ENCODE data around the gene PRKCQ. TPM values are rescaled to one million over a fixed set of nuclear protein-coding genes. Genes with fewer than 3 reads are reported as not detected.

The PRKCQ gene
- total RNA-seq, 1 experiment from 2014 or later: 4.0 TPM

DNA sequence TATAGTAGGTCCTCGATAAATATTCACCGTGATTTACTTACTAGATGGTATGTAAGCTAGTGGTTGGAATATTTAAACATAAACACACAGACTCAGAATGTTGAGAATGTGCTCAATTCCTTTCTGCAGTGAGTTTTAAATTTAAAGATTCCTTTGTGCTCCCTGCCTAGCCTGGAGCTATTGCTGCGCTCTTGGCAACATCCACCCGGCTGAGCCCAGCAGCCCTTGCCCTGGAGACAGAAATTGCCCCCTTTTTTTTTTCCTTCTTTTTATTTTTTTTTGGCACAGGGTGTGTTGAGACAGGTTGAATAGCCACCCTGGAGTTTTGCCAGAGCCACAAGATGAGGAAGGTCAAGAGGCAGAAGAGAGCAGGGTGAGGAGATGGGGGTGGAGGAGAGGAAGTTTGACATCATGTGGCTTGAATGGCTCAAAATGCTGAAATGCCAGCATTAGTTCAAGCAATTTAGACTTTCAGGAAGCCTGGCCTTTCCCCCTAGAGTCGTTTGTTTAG is 180.8 kb downstream of the PRKCQ start:
- no peak overlapping the region for H3K4me3 ChIP-seq
- H3K9me2 ChIP-seq (ENCODE audit: insufficient read depth): no peaks in the 10 kb centered on the region
- no peaks in the 10 kb centered on the region for H3K9me3 ChIP-seq (ENCODE audit: insufficient read depth, low read depth)
- ChIA-PET POLR2A (ENCODE audit: unreplicated experiment) (interaction anchor here (0.7 to 1.0 kb wide), 3 partner anchors 102 to 197 kb away, joined by 5 to 13 read pairs (median 6); partner anchors contain the start of gene PFKFB3), CTCF (interaction anchor here (0.7 to 1.1 kb wide), 3 partner anchors 197 to 315 kb away, joined by 3 to 6 read pairs (median 3); partner anchors contain the start of gene PFKFB3)
- H3K36me3 ChIP-seq (ENCODE audit: low read depth): no peaks in the 10 kb centered on the region
- DNase-seq: peak; percentile 77 to 86
- TF ChIP-seq, protein P1, sequence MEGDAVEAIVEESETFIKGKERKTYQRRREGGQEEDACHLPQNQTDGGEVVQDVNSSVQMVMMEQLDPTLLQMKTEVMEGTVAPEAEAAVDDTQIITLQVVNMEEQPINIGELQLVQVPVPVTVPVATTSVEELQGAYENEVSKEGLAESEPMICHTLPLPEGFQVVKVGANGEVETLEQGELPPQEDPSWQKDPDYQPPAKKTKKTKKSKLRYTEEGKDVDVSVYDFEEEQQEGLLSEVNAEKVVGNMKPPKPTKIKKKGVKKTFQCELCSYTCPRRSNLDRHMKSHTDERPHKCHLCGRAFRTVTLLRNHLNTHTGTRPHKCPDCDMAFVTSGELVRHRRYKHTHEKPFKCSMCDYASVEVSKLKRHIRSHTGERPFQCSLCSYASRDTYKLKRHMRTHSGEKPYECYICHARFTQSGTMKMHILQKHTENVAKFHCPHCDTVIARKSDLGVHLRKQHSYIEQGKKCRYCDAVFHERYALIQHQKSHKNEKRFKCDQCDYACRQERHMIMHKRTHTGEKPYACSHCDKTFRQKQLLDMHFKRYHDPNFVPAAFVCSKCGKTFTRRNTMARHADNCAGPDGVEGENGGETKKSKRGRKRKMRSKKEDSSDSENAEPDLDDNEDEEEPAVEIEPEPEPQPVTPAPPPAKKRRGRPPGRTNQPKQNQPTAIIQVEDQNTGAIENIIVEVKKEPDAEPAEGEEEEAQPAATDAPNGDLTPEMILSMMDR (conservative IDR thresholded peaks at IDR 0.05): no peak
- TF ChIP-seq EZH2 (IDR thresholded peaks at IDR 0.05; ENCODE audit: low read depth): no peak
- peaks cover 18% of the 10 kb centered on the region for H3F3A ChIP-seq (ENCODE audit: insufficient read depth, low read depth)
- H3K27ac ChIP-seq: peak overlapping the region; percentile 47
- no peaks in the 10 kb centered on the region for H4K20me1 ChIP-seq (ENCODE audit: insufficient read depth)
- intact Hi-C loops (cut with micrococcal nuclease; ENCODE audit: unreplicated experiment): loop anchor here (1.0 kb wide), 4 partner anchors 102 to 160 kb away; no protein-coding TSS in a partner anchor
- no TSS peak for BruUV-seq (replicated peaks)
- peaks cover 32% of the 10 kb centered on the region for H3K4me1 ChIP-seq (replicated peaks; ENCODE audit: insufficient read depth)
- H3K79me2 ChIP-seq (ENCODE audit: low read depth): no peaks in the 10 kb centered on the region
- no peak overlapping the region for H2AFZ ChIP-seq
- peak overlapping the region; percentile 42 for H3K4me2 ChIP-seq
- no peaks in the 10 kb centered on the region for H3K27me3 ChIP-seq (ENCODE audit: insufficient read depth, low read depth)

DNA sequence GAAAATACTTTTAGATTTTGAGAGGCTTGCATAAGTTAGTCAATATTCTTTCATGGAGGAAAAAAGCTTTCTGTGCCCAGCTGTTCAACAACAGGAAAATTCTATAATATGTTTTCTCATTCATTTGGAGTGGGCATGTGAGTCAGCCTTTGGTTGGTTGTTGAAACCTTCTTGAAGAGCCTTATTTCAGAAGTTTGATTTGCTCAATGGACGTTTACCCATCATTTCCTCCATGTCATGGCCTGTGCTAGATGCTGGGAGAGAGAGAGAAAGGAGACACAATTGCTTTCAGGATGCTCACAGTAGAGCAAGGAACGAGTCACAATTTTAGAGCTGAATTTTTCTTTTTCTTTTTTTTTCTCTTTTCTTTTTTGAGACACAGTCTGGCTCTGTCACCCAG is 181.7 kb downstream of the PRKCQ start:
- peaks cover 32% of the 10 kb centered on the region for H3K4me1 ChIP-seq (replicated peaks; ENCODE audit: insufficient read depth)
- no peak overlapping the region for H3K4me3 ChIP-seq
- no peaks in the 10 kb centered on the region for H4K20me1 ChIP-seq (ENCODE audit: insufficient read depth)
- no peaks in the 10 kb centered on the region for H3K36me3 ChIP-seq (ENCODE audit: low read depth)
- no peaks in the 10 kb centered on the region for H3K9me2 ChIP-seq (ENCODE audit: insufficient read depth)
- no peak for DNase-seq
- no peaks in the 10 kb centered on the region for H3K79me2 ChIP-seq (ENCODE audit: low read depth)
- no peak overlapping the region for H2AFZ ChIP-seq
- TF ChIP-seq, protein P1 (conservative IDR thresholded peaks at IDR 0.05): no peak
- TF ChIP-seq EZH2 (IDR thresholded peaks at IDR 0.05; ENCODE audit: low read depth): no peak
- no peaks in the 10 kb centered on the region for H3K27me3 ChIP-seq (ENCODE audit: insufficient read depth, low read depth)
- peaks cover 18% of the 10 kb centered on the region for H3F3A ChIP-seq (ENCODE audit: insufficient read depth, low read depth)
- no peak overlapping the region for H3K4me2 ChIP-seq
- POLR2A ChIA-PET (ENCODE audit: unreplicated experiment): no interaction called here
- no peak overlapping the region for H3K27ac ChIP-seq
- BruUV-seq (replicated peaks): no TSS peak
- no peaks in the 10 kb centered on the region for H3K9me3 ChIP-seq (ENCODE audit: insufficient read depth, low read depth)
- CTCF ChIA-PET: interaction anchor here (1.1 kb wide), 1 partner anchor 312 kb away, joined by 3 read pairs; no protein-coding TSS in a partner anchor
- intact Hi-C loops (cut with micrococcal nuclease; ENCODE audit: unreplicated experiment): no loop called here

DNA sequence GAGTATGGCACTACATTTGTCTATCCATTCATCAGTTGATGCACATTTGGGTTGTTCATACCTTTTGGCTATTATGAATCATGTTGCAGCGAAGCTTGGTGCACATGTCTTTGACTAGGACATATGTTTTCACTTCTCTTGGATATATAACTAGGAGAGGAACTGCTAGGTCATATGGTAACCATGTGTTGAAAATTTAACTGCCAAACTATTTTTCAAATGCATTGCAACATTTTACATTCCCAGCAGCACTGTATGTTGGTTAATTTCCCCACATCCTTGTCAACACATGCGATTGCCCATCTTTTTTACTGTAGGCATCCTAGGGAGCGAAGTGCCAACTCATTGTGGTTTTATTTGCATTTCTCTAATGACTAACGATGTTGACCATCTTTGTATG is 183.4 kb downstream of the PRKCQ start:
- Histone ChIP-seq H3K79me2 (ENCODE audit: low read depth) (no peaks in the 10 kb centered on the region), H4K20me1 (ENCODE audit: insufficient read depth) (no peaks in the 10 kb centered on the region), H3K27ac (no peak overlapping the region), H3K36me3 (ENCODE audit: low read depth) (no peaks in the 10 kb centered on the region), H3K9me2 (ENCODE audit: insufficient read depth) (no peaks in the 10 kb centered on the region), H3K4me2 (no peak overlapping the region), H3K4me3 (no peak overlapping the region), H3F3A (ENCODE audit: insufficient read depth, low read depth) (peaks cover 18% of the 10 kb centered on the region), H2AFZ (no peak overlapping the region), H3K4me1 (replicated peaks; ENCODE audit: insufficient read depth) (peaks cover 32% of the 10 kb centered on the region), H3K27me3 (ENCODE audit: insufficient read depth, low read depth) (no peaks in the 10 kb centered on the region), H3K9me3 (ENCODE audit: insufficient read depth, low read depth) (no peaks in the 10 kb centered on the region)
- DNase-seq: no peak
- CTCF ChIA-PET: interaction anchor here (0.7 kb wide), 1 partner anchor 9 kb away, joined by 3 read pairs; no protein-coding TSS in a partner anchor
- intact Hi-C loops (cut with micrococcal nuclease; ENCODE audit: unreplicated experiment): no loop called here
- POLR2A ChIA-PET (ENCODE audit: unreplicated experiment): no interaction called here
- BruUV-seq (replicated peaks): no TSS peak
- TF ChIP-seq, protein P1 (conservative IDR thresholded peaks at IDR 0.05): no peak
- TF ChIP-seq EZH2 (IDR thresholded peaks at IDR 0.05; ENCODE audit: low read depth): no peak
